OCI-LY7 (cell line): ENCODE results near the gene AXIN1.

Source experiments
- EZH2phosphoT487 ChIP-seq: fragments of 200-600 bp; sonication (generic); IDR thresholded peaks from 2 replicates; pipeline ENCODE4 v1.6.1; 2018; ENCODE audit warnings: low read depth, borderline replicate concordance, mild to moderate bottlenecking, mixed run types, antibody characterized with exemption, low read length, moderate library complexity, mixed read lengths
- TF ChIP-seq, protein P1 (sequence below): fragments of 200-600 bp; sonication (generic); conservative IDR thresholded peaks from 2 replicates; pipeline ENCODE4 v1.5.1; 2014; ENCODE audit warnings: mild to moderate bottlenecking, antibody characterized with exemption, low read length, moderate library complexity, mixed read lengths

DNA sequence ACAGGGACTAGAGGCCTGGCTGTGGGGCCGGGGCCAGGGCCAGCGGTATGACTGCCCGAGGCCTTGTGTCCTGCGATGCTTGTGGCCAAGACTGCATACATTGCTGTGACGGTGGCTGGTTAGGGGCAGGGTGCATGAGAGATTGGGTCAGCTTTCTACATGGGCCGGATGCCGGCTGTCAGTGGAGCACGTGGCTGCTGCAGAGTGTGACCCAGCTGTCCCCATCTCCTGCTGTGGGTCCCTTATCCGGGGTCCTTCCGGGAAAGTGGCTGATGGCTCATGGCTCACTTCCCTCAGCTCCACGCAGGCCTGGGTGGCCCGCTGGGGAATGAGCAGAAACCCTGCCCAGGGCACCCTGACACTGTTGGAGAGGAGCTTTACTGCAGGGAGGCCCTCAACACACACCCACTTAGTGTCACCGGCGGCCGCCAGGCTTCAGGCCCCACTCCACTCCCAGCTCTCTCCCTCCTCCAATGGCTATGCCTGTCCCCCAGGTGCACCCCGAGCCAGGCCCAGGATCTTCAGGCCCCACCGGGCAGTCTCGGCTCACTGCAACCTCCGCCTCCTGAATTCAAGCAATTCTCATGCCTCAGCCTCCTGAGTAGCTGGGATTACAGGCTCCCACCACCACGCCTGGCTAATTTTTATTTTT, 76.0 kb downstream of the AXIN1 start:
- TF ChIP-seq EZH2phosphoT487, result no peak
- TF ChIP-seq, protein P1, sequence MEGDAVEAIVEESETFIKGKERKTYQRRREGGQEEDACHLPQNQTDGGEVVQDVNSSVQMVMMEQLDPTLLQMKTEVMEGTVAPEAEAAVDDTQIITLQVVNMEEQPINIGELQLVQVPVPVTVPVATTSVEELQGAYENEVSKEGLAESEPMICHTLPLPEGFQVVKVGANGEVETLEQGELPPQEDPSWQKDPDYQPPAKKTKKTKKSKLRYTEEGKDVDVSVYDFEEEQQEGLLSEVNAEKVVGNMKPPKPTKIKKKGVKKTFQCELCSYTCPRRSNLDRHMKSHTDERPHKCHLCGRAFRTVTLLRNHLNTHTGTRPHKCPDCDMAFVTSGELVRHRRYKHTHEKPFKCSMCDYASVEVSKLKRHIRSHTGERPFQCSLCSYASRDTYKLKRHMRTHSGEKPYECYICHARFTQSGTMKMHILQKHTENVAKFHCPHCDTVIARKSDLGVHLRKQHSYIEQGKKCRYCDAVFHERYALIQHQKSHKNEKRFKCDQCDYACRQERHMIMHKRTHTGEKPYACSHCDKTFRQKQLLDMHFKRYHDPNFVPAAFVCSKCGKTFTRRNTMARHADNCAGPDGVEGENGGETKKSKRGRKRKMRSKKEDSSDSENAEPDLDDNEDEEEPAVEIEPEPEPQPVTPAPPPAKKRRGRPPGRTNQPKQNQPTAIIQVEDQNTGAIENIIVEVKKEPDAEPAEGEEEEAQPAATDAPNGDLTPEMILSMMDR, result no peak
